Breast epithelium (tissue), 3 donors: ENCODE results near the gene ATPAF2.

Experiments
- POLR2A ChIP-seq: fragments of 450-650 bp; IDR thresholded peaks from one replicate; pipeline ENCODE4 v1.6.1; 2016; ENCODE audit warnings: antibody characterized with exemption, mild to moderate bottlenecking, moderate library complexity
- POLR2AphosphoS5 ChIP-seq, 3 donors: sonication (generic); formaldehyde crosslinking; IDR thresholded peaks; one replicate each; pipeline ENCODE4 v1.6.1; 2017; ENCODE audit warnings: antibody characterized with exemption in 3 of 3
- TF ChIP-seq, protein P1 (sequence below), 3 donors: fragments of 450-650 bp; IDR thresholded peaks; one replicate each; pipeline ENCODE4 v1.5.1; 2016 to 2017; ENCODE audit warnings: antibody characterized with exemption in 3 of 3, mild to moderate bottlenecking in 3 of 3, moderate library complexity in 3 of 3

DNA sequence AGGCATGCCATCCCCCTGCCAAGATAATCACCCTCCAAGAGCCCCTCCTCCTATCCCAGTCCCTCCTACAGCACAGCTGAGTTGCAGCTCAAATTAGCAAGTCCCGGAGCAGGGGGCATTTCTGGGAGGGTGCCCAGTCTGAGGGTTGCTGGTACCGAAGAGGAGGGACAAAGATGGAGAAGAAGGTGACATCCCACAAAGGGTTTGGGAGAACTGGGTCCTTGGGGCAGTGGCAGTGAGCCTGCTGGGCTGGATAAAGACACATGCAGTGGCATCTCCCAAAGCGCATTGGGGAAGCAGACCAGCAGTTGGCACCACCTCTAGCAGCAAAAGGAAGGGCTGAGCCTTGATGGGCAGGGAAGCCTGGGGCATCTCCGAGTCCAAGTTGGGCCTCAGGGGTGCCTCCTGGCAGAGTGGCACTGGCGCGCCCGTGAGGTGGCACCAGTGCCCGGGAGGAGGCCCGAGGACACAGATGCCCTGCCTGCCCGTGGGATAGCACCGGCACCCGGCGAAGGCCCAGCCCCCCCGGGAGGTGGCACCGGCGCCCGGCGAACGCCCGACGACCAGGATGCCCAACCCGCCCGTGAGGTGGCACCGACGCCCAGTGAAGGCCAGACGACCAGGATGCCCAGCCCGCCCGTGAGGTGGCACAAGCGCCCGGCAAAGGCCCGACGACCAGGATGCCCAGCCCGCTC lies 67.4 kb downstream of the ATPAF2 start:
- TF ChIP-seq, protein P1, sequence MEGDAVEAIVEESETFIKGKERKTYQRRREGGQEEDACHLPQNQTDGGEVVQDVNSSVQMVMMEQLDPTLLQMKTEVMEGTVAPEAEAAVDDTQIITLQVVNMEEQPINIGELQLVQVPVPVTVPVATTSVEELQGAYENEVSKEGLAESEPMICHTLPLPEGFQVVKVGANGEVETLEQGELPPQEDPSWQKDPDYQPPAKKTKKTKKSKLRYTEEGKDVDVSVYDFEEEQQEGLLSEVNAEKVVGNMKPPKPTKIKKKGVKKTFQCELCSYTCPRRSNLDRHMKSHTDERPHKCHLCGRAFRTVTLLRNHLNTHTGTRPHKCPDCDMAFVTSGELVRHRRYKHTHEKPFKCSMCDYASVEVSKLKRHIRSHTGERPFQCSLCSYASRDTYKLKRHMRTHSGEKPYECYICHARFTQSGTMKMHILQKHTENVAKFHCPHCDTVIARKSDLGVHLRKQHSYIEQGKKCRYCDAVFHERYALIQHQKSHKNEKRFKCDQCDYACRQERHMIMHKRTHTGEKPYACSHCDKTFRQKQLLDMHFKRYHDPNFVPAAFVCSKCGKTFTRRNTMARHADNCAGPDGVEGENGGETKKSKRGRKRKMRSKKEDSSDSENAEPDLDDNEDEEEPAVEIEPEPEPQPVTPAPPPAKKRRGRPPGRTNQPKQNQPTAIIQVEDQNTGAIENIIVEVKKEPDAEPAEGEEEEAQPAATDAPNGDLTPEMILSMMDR (IDR thresholded peaks at IDR 0.05): no peak
- TF ChIP-seq POLR2AphosphoS5 (IDR thresholded peaks at IDR 0.05): no peak
- TF ChIP-seq POLR2A: no peak
